ENCODE data around the gene SLC39A12.

Gene SLC39A12

GRCh38 chr10:17963431-17963830 lies 11.7 kb downstream of the SLC39A12 start:
- DNase-seq (ENCODE audit: low read depth in 2 of 2): no peak

- DNase-seq (ENCODE audit: low read depth in 2 of 2): no peak
These were observed 14.0 kb downstream of the SLC39A12 start for GRCh38 chr10:17965649-17966235.

- DNase-seq (ENCODE audit: low read depth in 2 of 2): no peak
These were observed 22.8 kb downstream of the SLC39A12 start for GRCh38 chr10:17974505-17974904.

GRCh38 chr10:17980846-17981565 lies 29.3 kb downstream of the SLC39A12 start:
- no peak for DNase-seq (ENCODE audit: low read depth in 2 of 2)

GRCh38 chr10:17981766-17982380 lies 30.2 kb downstream of the SLC39A12 start:
- no peak for DNase-seq (ENCODE audit: low read depth in 2 of 2)

- DNase-seq (ENCODE audit: low read depth in 2 of 2): no peak
These were observed 32.3 kb downstream of the SLC39A12 start for GRCh38 chr10:17984056-17984455.

- DNase-seq (ENCODE audit: low read depth in 2 of 2): no peak
These were observed 32.8 kb downstream of the SLC39A12 start for GRCh38 chr10:17984563-17984962.

GRCh38 chr10:17989908-17990767 lies 38.4 kb downstream of the SLC39A12 start:
- no peak for DNase-seq (ENCODE audit: low read depth in 2 of 2)

GRCh38 chr10:17992266-17992665 lies 40.5 kb downstream of the SLC39A12 start:
- DNase-seq (ENCODE audit: low read depth in 2 of 2): no peak

- DNase-seq (ENCODE audit: low read depth in 2 of 2): no peak
These were observed 41.6 kb downstream of the SLC39A12 start for GRCh38 chr10:17993361-17993760.

- DNase-seq (ENCODE audit: low read depth in 2 of 2): no peak
These were observed 48.9 kb downstream of the SLC39A12 start for GRCh38 chr10:18000601-18001000.

GRCh38 chr10:18005445-18005780 lies 53.7 kb downstream of the SLC39A12 start:
- no peak for DNase-seq (ENCODE audit: low read depth in 2 of 2)

- no peak for DNase-seq (ENCODE audit: low read depth in 2 of 2)
These were observed 54.2 kb downstream of the SLC39A12 start for GRCh38 chr10:18005781-18006456.

- DNase-seq (ENCODE audit: low read depth in 2 of 2): no peak
These were observed 57.3 kb downstream of the SLC39A12 start for GRCh38 chr10:18008986-18009385.

GRCh38 chr10:18010050-18010449 lies 58.3 kb downstream of the SLC39A12 start:
- DNase-seq (ENCODE audit: low read depth in 2 of 2): no peak

- no peak for DNase-seq (ENCODE audit: low read depth in 2 of 2)
These were observed 68.8 kb downstream of the SLC39A12 start for GRCh38 chr10:18020523-18020922.

GRCh38 chr10:18021725-18022480 lies 70.2 kb downstream of the SLC39A12 start:
- DNase-seq (ENCODE audit: low read depth in 2 of 2): no peak

GRCh38 chr10:18043148-18044006 lies 91.7 kb downstream of the SLC39A12 start:
- no peak for DNase-seq (ENCODE audit: low read depth in 2 of 2)

GRCh38 chr10:18044976-18045720 lies 93.4 kb downstream of the SLC39A12 start:
- no peak for DNase-seq (ENCODE audit: low read depth in 2 of 2)

All from activated CD4-positive, alpha-beta T cell treated with anti-CD3 and anti-CD28 coated beads for 24 hours (primary cell).